Psoas muscle (tissue), 8 donors: ENCODE data around the gene EMC8. TPM values are rescaled to one million over a fixed set of nuclear protein-coding genes. Genes with fewer than 3 reads are reported as not detected.

Source experiments
- ATAC-seq, 4 donors: fragments of 200-7000 bp; cut with Tn5 transposase; one replicate each; pipeline ENCODE4 v1.9.1; 2020; ENCODE audit warnings: moderate library complexity in 3 of 4, mild to moderate bottlenecking in 2 of 4
- DNase-seq, 2 donors: peaks; one replicate each; pipeline ENCODE4 v3.0.0-alpha.2; 2020
- H3K27ac ChIP-seq: fragments of 200-600 bp; one replicate; pipeline ENCODE4 v1.8.0; 2022
- H3K27me3 ChIP-seq, 3 donors: fragments of 200-600 bp in 1 of 3; one replicate each; pipeline versions ENCODE4 v1.6.1 to v1.8.0; 2013 to 2022; ENCODE audit warnings: low read length in 2 of 3, mild to moderate bottlenecking in 2 of 3, moderate library complexity in 1 of 3; ENCODE audit not compliant: insufficient read depth in 3 of 3
- H3K36me3 ChIP-seq, 2 donors: fragments of 200-600 bp in 1 of 2; one replicate each; pipeline versions ENCODE4 v1.6.1 to v1.8.0; 2013 to 2022; ENCODE audit warnings: low read depth in 1 of 2, mild to moderate bottlenecking in 1 of 2, moderate library complexity in 1 of 2; ENCODE audit not compliant: insufficient read depth in 1 of 2
- H3K4me1 ChIP-seq: fragments of 200-600 bp; one replicate; pipeline ENCODE4 v1.8.0; 2022
- H3K4me3 ChIP-seq: fragments of 200-600 bp; one replicate; pipeline ENCODE4 v1.8.0; 2022; ENCODE audit warnings: mild to moderate bottlenecking
- H3K9me3 ChIP-seq: fragments of 200-600 bp; one replicate; pipeline ENCODE4 v1.8.0; 2022
- WGBS, 3 donors: extraction: QIAGEN DNeasy Blood & Tissue Kit; methylation state at CpG; one replicate each; pipeline versions ENCODE4 v1.1.6 to v1.1.7; 2013; 5-methylcytosine and 5-hydroxymethylcytosine counted together
- intact Hi-C, 2 donors: fragments of 100-400 bp; cut with DNase I; formaldehyde crosslinking; loops; one replicate each; pipeline versions ENCODE4 v1.11.0 to v1.14.2; 2022
- polyA plus RNA-seq, 3 donors: library from polyadenylated mRNA; stranded (reverse); fragments of 200-250 nt; gene quantifications; one replicate each; pipeline ENCODE4 v1.2.3, GENCODE V29; 2013
- total RNA-seq, 4 donors: library from RNA; stranded (reverse); fragmentation: NEBNext Ultra II Directional in 2 of 4; extraction: Animal tissue kit (Norgen Biotek cat#: 25700) in 2 of 4; gene quantifications; one replicate each; pipeline versions ENCODE4 v1.2.1 to v1.2.4, GENCODE V29; 2021 to 2023
- TF ChIP-seq, protein P1 (sequence below): fragments of 200-600 bp; IDR thresholded peaks from one replicate; pipeline ENCODE4 v1.8.0; 2022; ENCODE audit warnings: antibody characterized with exemption
- donor health status: healthy with polysubstance abuse.
- donor health status: DM: no; HTN: no; CAD: no; lungs with moderate emphysema.
- donor health status: Bipolar disorder and iron deficiency.
- donor health status: healthy.
- donor health status: DM: yes; HTN: yes; CAD: no.
- donor health status: DM: no; HTN: no; CAD: no.
- donor health status: DM: no; HTN: no; CAD: no.
- donor health status: DM: yes; HTN: yes; CAD: no.

Gene EMC8
- total and polyA plus RNA-seq, 7 donors: 16.4 to 41.6 (median 24.7) TPM

DNA sequence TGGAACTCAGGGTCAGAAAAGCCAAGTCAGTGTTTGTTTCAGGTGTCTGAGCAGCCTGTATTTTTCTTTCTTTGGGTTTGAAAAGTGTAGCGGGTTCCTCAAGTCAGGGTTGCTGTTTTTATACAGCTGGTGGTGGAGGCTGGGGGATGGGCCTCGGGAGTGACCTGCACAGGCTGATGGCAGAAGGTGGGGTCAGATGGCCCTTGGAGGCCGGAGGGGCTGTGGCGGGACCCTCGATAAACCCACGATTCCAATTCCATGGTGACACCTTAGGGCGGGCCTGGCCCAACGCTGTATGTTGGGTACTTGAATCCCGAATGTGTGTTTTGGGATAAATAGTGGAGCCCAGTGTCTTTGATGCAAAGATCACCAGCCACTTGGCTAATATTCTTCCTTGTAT, 28.8 kb upstream of the EMC8 start:
- intact Hi-C loops: loop anchor here in 1 of 2 donors (10.0 kb wide), 1 partner anchor 157 kb away; no protein-coding TSS in a partner anchor
- WGBS, 3 donors: 58 to 70% (median 63%) methylated on average over 9 of the region's 9 CpGs

DNA sequence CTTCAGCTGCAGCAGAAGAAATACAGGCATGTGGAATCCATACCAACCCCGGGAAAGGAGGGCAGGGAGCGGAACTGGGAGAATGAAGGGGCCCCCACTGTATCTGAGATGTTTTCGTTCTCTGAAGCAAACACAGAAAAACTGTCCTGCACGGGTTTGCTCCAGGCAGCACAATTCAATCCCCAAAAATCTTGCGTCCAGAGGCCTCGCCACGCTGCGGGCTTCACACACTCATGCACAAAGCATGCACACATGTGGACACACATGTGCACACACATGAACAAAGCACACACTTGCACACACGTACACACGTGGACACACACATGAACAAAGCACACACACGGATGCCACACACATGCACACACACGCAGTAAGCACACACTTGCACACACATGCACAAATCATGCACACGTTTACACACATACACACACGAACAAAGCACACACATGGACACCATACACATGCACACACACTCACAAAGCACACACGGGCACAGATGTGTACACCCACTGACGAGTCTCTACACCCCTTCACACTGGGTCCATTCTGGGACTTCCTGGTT, 27.4 kb upstream of the EMC8 start:
- Histone ChIP-seq H3K4me3 (no peak overlapping the region), H3K36me3 (no peaks in the 10 kb centered on the region), H3K9me3 (no peaks in the 10 kb centered on the region), H3K27me3 (peaks cover 0 to 41% (median 9%) of the 10 kb centered on the region in 3 donors), H3K27ac (no peak overlapping the region), H3K4me1 (no peaks in the 10 kb centered on the region)
- TF ChIP-seq, protein P1, sequence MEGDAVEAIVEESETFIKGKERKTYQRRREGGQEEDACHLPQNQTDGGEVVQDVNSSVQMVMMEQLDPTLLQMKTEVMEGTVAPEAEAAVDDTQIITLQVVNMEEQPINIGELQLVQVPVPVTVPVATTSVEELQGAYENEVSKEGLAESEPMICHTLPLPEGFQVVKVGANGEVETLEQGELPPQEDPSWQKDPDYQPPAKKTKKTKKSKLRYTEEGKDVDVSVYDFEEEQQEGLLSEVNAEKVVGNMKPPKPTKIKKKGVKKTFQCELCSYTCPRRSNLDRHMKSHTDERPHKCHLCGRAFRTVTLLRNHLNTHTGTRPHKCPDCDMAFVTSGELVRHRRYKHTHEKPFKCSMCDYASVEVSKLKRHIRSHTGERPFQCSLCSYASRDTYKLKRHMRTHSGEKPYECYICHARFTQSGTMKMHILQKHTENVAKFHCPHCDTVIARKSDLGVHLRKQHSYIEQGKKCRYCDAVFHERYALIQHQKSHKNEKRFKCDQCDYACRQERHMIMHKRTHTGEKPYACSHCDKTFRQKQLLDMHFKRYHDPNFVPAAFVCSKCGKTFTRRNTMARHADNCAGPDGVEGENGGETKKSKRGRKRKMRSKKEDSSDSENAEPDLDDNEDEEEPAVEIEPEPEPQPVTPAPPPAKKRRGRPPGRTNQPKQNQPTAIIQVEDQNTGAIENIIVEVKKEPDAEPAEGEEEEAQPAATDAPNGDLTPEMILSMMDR: no peak
- no peak for ATAC-seq
- no peak for DNase-seq
- 81 to 84% (median 81%) methylated on average over 16 of the region's 16 CpGs for WGBS, 3 donors
- intact Hi-C loops: loop anchor here in 1 of 2 donors (10.0 kb wide), 1 partner anchor 158 kb away; no protein-coding TSS in a partner anchor

More for the DNA sequence above, 28.8 kb upstream of the EMC8 start:
- H3K27ac ChIP-seq: no peak overlapping the region
- DNase-seq: no peak
- no peak overlapping the region for H3K4me3 ChIP-seq
- H3K36me3 ChIP-seq: no peaks in the 10 kb centered on the region
- H3K9me3 ChIP-seq: no peaks in the 10 kb centered on the region
- H3K27me3 ChIP-seq: peaks cover 0 to 54% (median 12%) of the 10 kb centered on the region in 3 donors
- no peak for ATAC-seq
- H3K4me1 ChIP-seq: no peaks in the 10 kb centered on the region
- TF ChIP-seq, protein P1: no peak

DNA sequence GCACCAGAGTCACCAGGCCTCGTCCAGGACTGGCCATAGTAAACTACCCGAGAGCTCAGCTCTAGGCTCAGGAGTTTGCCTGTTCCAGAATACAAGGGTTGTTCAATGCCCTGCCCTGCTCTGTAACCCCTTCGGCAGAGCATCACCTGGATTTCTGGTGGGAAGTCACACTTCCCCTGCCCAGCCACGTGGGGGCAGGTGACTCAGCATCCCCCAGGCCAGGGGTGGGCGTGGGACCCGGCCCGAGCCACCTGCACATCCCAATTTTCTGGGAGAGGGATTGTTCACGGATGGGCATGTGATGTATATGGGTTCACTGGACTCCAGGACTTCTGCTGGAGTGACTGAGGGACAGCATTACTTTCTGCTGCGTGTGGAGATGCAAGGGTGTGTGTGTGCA, 26.0 kb upstream of the EMC8 start:
- Histone ChIP-seq H3K36me3 (no peaks in the 10 kb centered on the region), H3K4me1 (no peaks in the 10 kb centered on the region), H3K9me3 (no peaks in the 10 kb centered on the region), H3K27me3 (peaks cover 0 to 30% (median 7%) of the 10 kb centered on the region in 3 donors), H3K4me3 (no peak overlapping the region), H3K27ac (no peak overlapping the region)
- intact Hi-C loops: loop anchor here in 1 of 2 donors (10.0 kb wide), 1 partner anchor 159 kb away; no protein-coding TSS in a partner anchor
- DNase-seq (no peak), ATAC-seq (no peak)
- 50 to 54% (median 53%) methylated on average over 9 of the region's 9 CpGs for WGBS, 3 donors
- TF ChIP-seq, protein P1: no peak

DNA sequence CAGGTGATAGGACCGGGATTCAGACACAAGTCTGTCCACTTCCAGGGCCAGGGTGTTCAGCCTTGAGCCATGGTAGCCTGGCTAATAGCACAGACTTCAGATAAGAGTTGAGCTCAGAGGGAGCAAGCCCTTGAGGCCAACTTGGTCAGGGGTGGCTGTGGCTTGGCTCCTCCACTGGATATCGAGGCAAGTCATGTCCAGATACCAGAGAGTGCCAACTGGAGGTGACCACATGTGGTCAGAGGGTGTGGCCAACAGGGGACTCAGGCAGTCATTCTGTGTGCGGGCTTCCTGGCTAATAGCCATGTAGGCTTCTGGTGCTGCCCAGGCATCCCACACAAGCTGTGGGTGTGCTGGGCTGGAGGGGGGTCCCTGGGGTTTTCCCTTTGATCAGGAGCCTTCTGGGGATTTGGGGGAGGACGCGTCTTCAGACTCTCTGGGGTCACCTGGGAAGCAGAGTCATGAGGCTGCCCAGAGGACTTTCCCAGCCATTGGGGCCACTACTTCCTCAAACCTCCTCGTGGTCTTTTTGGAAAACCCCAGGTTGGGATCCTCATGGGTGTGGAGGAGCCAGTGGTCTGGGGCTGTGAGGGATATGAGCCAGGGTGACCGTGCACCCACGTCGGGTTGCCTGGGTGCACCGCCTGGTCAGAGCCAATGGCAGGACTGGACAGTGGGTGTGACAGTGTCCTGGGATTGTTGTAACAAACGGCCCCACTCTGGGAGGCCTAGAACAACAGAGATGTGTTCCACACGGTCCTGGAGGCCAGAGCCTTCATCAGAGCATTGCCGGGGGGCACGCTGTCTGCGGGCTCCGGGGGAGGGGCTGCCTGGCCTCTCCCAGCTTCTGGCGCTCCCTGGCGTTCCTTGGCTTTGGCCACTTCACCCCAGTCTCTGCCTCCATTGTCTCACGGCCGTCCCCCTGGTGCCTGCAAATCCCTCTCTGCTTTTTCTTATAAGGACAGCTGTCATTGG, 25.1 kb upstream of the EMC8 start:
- H3K27me3 ChIP-seq: peaks cover 0 to 27% (median 3%) of the 10 kb centered on the region in 3 donors
- no peaks in the 10 kb centered on the region for H3K36me3 ChIP-seq
- WGBS, 3 donors: 69 to 75% (median 73%) methylated on average over 20 of the region's 20 CpGs
- intact Hi-C loops: loop anchor here (5.0 to 10.0 kb wide), 2 partner anchors 160 to 698 kb away; no protein-coding TSS in a partner anchor
- DNase-seq (no peak), ATAC-seq (no peak)
- no peak overlapping the region for H3K27ac ChIP-seq
- H3K4me3 ChIP-seq: no peak overlapping the region
- TF ChIP-seq, protein P1: no peak
- no peaks in the 10 kb centered on the region for H3K4me1 ChIP-seq
- H3K9me3 ChIP-seq: no peaks in the 10 kb centered on the region
